ENCODE results near the gene CABLES2. TPM values are rescaled to one million over a fixed set of nuclear protein-coding genes. Genes with fewer than 3 reads are reported as not detected.
A peak's percentile ranks its signal among the peaks of the same experiment; 100 is the strongest.

CABLES2 gene, protein sequence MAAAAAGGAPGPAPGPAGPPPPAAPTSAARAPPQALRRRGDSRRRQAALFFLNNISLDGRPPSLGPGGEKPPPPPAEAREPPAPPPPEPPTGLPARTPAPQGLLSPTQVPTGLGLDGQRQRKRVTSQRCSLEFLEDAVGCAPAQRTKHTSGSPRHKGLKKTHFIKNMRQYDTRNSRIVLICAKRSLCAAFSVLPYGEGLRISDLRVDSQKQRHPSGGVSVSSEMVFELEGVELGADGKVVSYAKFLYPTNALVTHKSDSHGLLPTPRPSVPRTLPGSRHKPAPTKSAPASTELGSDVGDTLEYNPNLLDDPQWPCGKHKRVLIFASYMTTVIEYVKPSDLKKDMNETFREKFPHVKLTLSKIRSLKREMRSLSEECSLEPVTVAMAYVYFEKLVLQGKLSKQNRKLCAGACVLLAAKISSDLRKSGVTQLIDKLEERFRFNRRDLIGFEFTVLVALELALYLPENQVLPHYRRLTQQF
- 18.1 TPM for total RNA-seq
- long read RNA-seq, transcript CABLES2-201 (10 exons, 3,785 nt) = major isoform, 16 of 25 reads
- long read RNA-seq, partial matches to known transcripts = 5 of 25 reads
- long read RNA-seq, other reads (novel, unspliced or antisense) = 4 of 25 reads

DNA sequence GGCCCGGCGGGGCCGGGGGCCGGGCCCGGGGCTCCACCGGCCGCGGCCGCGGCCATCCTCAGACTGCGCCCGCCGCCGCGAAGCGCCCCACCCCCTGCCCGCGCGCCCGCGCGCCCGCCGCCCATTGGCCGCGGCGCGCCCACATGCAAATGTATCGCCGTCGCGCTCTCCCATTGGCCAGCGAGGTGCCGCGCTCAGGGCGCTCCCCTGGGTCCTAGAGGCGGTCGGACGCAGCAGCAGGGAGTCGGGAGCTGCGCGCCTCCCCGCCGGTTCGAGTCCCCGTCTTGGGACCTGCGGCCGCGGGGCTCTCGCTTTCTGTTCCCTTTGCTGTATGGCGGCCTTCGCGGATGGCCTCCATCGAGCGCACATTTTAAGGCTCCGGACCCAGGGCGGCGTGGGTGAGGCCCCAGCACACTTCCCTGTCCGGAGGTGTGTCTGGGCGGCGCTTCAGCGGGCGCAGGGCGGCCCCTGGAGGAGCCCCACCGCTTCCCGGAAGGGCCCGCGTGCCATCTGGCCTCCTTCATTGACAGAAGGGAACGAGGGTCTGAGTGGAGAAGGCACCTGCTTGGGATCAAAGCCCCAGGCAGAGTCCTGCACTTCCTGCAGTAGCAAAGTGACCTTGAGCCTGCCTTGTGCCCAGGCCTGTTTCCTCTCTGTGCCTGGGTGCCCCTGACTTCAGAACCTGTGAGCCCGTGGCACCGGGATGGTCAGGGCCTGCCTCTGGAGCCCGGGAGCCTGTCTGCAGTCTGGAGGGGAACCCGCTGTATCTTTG is at the start of gene CABLES2:
TSS of gene CABLES2 (minus strand) at position 65 of the 772 bp plus-strand sequence. CDS start at position 56, 9 bp downstream.
- DNase-seq (ENCODE audit: missing footprints) = peak; percentile 98
- intact Hi-C loops (cut with DNase I) = loop anchor here (1.0 to 5.0 kb wide), 2 partner anchors 90 to 105 kb away; partner anchors contain the start of gene ADRM1
- peak; percentile 93 for ATAC-seq

DNA sequence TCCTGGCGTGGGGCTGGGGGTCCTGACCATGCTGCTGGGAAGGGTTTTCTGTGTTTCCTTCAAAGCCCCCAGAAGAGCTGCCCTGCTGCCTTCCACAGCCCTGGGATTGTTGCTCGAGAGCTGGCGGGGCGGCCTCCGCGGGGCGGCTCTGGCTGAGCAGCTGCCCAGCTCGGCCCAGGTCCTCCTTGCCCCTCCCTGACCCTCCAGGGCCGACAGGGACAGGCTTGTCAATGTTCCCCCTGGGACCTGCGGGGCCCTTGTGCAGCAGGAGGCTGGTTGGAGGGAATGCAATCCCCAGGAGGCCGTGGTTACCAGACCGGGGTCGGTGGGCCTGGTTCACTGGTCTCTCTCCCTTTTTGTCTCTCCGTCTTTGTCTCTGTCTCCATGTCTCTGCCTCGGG is 48.8 kb upstream of the CABLES2 start:
- intact Hi-C loops (cut with DNase I) = no loop called here
- ATAC-seq = no peak

DNA sequence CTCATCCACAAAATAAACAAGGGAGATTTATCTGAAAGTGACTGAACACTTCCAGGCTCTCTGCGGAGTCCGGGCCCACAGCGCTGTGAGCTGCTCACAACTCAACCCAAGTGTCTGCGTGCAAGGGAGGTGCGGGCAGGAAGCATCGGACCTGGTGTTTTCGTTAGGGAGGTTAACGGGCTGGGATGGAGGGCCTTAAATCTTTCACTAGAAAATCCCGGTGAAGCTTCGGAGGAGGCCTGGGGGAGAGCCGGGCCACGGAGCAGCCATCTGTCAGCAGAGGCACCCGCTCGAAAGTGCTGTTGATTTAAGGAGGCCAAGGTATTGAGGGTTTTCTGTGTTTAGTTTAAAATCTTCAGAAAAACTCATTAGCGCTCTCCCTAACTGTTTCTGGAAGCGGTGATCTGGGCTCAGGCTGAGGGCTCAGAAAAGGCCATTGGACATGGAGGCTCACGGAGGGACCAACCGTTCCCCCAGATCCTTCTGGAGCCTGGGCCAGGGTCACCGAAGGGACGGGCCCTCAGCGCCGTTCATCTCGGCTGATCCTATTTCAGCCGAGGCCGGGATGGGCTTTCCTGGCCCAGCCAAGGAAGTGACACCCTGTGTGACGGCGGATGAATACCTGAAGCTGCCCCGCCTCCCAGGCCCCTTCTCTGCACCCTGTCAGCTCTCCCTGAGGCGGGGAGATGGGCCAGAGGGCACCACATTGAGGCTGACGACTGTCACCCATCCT is 48.0 kb upstream of the CABLES2 start:
- no peak for ATAC-seq
- intact Hi-C loops (cut with DNase I) = no loop called here
- DNase-seq (ENCODE audit: missing footprints) = no peak

More for the DNA sequence above, 48.8 kb upstream of the CABLES2 start:
- DNase-seq (ENCODE audit: missing footprints) = no peak

DNA sequence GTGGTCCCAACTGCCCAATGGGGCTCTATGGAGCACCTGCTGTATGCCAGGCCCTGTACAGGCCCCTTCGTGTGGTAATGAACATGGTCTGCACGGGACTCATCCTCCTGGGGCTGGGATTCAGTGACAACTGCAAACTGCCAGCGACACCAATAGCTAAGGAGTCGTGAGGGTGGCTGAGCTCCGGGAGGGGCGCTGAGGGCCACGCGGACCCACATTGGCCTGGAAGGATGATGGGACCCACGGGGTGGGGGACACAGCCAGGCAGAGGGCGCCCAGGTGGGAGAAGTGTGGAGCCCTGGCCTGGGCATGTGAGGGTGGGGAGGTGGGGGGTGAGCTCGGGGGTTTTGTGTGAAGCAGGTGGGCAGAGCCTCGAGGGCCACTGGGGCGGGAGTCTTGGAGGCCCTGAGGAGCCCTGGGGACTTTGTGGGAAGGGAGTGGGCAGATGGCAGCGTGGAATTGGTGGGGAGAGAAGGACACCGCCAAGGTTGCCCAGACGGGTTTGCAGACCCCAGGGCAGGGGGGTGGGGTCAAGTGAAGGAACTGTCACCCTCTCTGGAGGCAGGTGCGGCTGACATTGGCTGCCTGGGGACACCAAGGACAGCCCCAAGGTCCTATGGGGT is 46.2 kb upstream of the CABLES2 start:
- intact Hi-C loops (cut with DNase I) = no loop called here

DNA sequence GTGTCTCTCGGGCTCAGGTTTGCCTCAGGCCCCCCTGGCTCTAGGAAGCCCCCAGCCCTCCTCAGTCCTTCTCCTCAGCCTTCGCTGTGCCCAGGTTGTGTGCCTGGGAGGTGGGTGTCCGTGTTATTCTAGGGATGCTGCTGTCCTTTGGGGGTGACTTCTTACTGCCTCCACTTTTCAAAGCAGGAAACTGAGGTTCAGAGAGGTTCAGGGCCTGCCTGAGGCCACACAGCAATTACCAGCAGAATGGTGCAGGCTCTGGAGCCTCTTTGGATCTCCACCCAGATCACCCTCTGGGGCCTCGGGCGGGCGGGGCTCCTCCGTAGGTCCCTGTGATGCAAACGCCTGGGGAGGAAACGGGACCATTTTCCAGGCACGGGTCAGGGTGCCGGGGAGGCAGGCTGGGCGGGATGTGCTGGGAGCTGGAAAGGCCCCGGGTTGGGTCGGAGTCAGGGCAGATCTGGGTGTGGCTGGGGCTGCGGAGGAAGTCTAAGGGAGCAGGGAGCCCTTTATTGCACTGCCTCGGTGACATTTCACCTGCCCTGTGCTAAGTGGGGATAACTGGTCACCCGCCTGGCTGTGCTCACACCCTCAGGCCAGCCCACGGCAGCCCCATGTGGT is 45.5 kb upstream of the CABLES2 start:
- intact Hi-C loops (cut with DNase I) = no loop called here
- ATAC-seq (no peak), DNase-seq (ENCODE audit: missing footprints) (no peak)

More for the DNA sequence above, 46.2 kb upstream of the CABLES2 start:
- DNase-seq (ENCODE audit: missing footprints) = no peak
- ATAC-seq = no peak

DNA sequence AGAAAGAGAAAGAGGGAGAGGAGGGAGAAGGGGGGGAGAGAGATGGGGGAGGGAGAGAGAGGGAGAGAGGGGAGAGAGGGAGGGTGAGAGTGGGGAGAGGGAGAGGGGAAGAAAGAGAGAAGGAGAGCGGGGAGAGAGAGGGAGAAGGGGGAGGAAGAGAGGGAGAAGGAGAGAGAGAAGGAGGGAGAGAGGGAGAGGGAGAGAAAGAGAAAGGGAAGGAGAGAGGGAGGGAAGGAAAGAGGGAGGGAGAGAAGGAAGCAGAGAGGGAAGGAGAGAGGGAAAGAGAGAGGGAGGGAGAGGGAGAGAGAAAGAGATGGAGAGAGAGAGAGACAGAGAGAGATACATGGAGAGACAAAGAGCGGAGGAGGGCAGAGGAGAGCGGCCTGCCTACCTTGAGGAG is 44.9 kb upstream of the CABLES2 start:
- no peak for DNase-seq (ENCODE audit: missing footprints)

DNA sequence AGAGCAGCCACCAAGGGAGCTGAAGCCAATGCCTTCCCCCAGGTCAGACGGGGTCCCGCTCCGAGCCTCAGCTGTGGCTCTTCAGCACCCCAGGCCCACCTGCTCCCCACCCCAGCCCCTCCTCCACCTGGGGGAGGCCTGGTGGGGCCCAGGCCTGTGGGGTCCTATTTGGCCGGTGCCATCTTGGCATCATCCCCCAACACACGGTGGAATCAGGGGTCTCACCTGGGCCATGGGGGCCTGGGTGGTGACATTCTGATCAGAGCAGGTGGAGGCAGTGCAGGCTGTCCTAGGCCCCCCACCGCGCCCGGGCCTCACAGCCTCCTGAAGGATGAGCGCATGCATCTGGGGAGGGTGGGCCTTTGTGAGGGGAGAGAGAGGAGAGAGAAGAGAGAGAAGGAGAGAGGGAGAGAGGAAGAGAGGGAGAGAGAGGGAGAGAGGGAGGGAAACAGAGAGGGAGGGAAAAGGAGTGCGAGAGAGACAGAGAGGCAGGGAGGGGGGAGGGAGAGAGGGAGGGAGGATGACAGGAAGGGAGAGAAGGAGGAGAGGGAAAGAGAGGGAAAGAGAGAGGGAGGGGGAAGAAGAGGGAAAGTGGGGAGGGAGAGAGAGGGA is 44.2 kb upstream of the CABLES2 start:
- intact Hi-C loops (cut with DNase I) = no loop called here
- ATAC-seq (no peak), DNase-seq (ENCODE audit: missing footprints) (no peak)

More for the DNA sequence above, 44.9 kb upstream of the CABLES2 start:
- no peak for ATAC-seq
- intact Hi-C loops (cut with DNase I) = no loop called here

DNA sequence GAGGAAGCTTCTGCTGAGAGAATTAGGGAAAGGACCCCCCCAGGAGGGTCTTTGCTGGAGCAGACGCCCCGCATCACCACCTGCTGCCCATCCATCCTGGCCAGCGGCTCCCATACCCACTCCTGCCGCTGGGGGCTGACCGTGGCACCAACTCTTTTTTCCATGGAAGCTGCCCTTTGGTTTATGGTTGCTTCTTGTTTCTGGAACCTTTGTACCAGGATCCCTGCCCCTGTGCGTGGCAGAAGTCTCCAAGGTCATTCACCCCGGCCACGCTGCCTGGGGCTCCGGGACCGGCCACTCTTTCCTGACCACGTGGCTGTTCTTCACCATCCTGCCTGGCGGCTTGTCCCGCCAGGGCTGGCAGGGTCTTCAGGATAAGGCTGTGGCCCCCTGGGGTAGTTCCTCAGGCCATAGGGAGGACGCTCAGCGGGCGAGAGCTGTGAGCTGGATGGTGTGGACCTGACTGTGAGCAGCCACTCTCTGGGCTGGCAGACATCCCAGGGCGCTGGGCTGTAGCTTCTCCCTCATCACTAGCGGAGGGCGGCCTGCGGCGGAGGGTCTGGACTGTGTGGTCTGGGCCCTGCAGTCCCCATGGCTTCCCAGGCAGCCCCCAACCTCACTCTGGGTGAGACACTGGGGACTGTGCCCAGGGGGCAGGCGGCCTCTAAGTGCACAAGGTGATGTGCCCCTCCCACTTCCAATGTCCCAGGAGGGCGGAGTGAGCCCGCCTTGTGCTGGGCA is 43.0 kb upstream of the CABLES2 start:
- DNase-seq (ENCODE audit: missing footprints) = no peak
- intact Hi-C loops (cut with DNase I) = no loop called here
- peak; percentile 40 for ATAC-seq

DNA sequence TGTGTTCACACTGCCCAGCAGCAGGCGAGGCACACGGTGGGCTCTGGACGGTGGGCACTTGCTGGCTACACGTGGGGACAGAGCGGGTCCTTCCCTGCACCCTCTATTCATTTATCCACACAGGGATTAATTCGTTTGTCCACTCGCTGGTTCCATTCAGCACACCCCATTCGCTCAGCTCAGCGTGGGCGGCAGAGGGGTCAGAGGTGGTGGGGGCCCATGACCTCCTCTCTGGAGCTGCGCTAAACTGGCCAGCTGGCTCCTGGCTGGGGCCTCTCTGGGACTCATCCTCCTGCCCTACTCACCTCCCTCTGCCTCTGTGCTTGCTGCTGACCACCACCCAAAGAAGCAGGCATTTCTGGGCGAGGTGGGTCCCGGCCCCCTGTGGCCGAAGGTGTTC is 41.7 kb upstream of the CABLES2 start:
- ATAC-seq = no peak
- DNase-seq (ENCODE audit: missing footprints) = no peak
- intact Hi-C loops (cut with DNase I) = no loop called here

DNA sequence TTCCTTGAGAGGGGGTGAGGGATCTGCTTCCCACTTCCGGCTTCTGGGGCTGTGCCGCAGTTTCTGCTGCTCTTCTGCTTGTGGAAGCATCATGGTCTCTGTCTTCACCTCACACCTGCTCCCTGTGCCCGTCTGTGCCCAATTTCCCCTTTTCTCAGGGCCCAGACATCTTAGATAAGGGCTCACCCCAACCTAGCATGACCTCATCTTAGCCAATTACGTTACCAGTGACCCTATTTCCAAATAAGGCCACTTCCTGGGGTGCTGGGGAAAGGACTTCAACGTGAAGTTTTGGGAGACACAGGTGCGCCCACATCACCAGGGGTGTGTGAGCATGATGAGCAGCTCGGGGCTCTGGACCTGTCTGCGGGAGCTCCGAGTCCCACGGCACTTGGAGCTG is 41.0 kb upstream of the CABLES2 start:
- intact Hi-C loops (cut with DNase I) = no loop called here
- DNase-seq (ENCODE audit: missing footprints) = no peak
- ATAC-seq = no peak

DNA sequence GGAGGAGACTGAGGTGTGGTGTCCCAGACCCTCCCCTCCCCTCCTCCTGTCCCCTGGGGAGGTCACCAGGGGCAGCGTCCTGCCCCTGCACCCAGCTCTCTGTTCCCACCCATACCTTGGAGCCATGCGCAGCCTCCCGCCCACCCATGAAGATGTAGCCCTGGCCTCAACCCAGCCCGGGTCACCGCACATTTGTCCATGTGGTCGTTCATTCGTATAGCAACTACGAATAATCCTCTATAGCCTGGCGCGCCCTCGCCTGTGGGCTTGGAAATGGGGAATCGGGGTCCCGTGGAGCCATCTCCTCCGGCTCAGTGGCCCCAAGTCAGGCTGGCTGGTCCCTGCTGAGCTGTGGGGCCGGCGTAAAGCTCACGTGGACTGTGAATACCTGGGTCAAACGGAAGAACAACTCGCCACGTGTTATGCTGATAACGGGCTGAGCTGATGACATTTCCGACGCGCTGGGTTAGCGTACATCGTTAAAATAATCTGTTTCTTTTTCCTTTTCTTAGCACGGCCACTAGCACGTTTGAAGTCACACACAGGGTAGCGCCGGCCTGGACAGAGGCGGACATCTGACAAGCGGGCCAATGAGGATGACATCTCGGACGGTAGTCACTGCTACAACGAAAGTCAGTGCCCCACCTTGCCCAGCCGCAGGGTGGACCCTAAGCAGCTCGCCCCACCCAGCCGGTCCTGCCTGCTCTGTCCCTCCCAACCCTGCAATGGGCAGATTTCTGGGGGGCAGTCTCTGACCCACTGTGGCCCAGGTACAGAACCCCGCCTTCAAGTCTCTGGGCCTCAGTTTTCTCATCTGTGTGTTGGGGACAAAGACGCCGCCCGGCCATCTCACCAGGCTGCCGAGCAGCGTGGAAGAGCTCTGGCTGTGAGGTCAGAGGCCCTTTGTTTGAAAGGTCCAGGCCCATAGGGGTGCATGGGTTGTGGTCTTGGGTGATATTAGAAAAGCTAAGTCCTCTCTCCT is 40.1 kb upstream of the CABLES2 start:
- ATAC-seq (no peak), DNase-seq (ENCODE audit: missing footprints) (no peak)
- intact Hi-C loops (cut with DNase I) = no loop called here

DNA sequence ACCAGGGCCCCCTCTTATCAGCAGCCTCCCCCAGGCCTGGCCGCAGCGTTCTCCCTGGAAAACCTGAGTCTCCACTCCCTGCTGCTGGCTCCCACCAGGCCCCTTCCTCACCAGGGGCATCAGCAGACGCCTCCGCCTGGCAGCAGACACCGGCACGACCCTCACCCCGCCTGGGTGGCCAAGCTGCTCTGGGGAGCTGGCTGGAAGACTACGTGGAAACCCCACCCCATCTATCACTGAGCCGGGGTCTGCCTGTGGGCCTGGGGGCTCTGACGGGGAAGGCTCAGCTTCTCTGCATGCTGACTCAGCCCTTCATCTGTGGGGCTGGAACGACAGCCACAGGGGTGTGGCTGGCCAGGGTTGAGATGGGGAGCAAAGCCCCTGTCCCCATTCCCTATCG is 39.4 kb upstream of the CABLES2 start:
- intact Hi-C loops (cut with DNase I) = no loop called here
- DNase-seq (ENCODE audit: missing footprints) = no peak
- no peak for ATAC-seq

DNA sequence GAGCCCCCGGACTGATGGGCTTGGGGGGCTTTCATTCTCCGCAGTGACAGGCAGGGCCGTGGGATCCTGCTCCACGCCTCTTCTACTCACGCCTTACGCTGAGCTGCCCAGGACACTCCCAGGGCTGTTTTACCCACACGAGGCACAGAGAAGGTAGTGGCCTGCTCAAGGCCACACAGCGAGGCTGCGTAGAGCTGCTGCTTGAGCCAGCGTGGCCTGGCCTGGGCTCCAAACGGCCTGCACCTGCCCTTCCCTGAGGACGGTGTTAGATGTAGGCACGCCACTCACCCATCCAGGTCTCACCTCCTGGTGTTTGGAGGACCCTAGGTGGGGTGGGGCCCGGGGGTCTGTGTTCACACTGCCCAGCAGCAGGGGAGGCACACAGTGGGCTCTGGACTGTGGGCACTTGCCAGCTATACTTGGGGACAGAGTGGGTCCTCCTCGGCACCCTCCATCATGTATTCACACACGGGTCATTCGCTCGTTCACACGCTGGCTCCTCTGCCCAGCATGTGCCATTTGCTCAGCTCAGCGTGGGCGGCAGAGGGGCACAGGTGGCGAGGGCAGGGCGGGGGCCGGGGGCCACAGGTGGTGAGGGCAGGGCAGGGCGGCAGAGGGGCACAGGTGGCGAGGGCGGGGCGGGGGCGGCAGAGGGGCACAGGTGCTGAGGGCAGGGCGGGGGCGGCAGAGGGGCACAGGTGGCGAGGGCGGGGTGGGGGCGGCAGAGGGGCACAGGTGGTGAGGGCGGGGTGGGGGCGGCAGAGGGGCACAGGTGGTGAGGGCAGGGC is 38.7 kb upstream of the CABLES2 start:
- ATAC-seq (no peak), DNase-seq (ENCODE audit: missing footprints) (no peak)
- intact Hi-C loops (cut with DNase I) = no loop called here

DNA sequence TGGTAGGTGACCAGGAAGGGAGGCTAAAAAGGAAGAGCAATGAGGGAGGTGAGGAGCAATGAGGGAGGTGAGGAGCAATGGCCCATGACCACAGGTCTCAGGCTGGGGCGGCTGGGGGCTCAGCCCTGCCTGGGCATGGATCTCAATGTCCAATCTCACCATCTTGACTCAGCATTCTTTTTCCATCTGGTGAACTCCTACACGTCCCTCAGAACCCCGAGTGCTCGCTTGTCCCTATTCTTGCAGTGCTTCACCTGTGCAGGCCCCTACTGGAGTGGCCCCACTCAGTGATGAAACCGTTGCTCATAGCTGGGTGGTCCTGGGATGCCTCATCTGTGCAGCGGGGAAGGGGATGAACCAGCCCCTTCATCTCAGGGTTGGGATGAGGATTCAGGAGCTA is 37.2 kb upstream of the CABLES2 start:
- intact Hi-C loops (cut with DNase I) = no loop called here
- ATAC-seq (no peak), DNase-seq (ENCODE audit: missing footprints) (no peak)

DNA sequence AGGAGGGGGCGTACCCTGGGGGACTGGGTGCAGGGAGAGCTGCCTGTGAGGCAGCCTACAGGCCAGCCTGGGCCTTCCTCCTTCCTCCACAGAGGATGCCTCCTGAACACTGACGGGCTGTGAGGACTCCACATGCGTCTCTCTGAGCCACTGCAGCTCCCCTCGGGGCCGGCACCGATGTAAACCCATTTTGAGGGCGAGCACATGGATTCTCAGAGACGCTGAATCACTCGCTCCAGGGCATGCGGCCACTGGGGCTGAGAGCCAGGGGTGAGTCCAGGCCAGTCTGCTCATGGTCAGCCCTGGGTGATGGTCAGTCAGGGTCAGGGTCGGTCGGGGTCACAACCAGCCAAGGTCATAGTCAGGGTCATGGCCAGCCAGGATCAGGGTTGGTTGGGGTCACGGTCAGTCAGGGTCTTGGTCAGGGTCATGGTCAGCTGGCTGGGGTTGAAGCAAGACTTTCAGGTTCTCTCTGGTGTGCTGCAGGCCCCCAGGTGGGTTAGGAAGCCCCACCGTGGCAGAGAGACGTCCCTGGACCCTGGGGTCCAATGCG is 35.0 kb upstream of the CABLES2 start:
- intact Hi-C loops (cut with DNase I) = no loop called here
- no peak for DNase-seq (ENCODE audit: missing footprints)
- no peak for ATAC-seq
